K562 (cell line): ENCODE measurements around the gene TEX48. TPM values are rescaled to one million over a fixed set of nuclear protein-coding genes. Genes with fewer than 3 reads are reported as not detected.

ENCODE experiments used
- ATAC-seq: fragments of 200-7000 bp; cut with Tn5 transposase; 3 replicates; pipeline ENCODE4 v1.9.1; 2020; ENCODE audit warnings: moderate library complexity
- BruUV-seq: library from RNA; stranded (reverse); fragments of 400-500 nt; replicated peaks from 2 replicates; lab custom pipeline; 2021; lab: Mats Ljungman, UMichigan
- CTCF ChIA-PET: fragments of 300-600 bp; formaldehyde crosslinking; extraction: SDS; loops from one replicate; lab custom pipeline; 2021; ENCODE audit warnings: low intra/inter-chr PET ratio; lab: Yijun Ruan, JAX
- POLR2A ChIA-PET: fragments of 300-600, 350-650 bp; sonication (Branson Sonifier 250); formaldehyde crosslinking; extraction: SDS; loops from one replicate; lab custom pipeline; 2021; ENCODE audit warnings: antibody characterized with exemption, inconsistent platforms; lab: Yijun Ruan, JAX
- DNase-seq, 4 experiments: peaks; one replicate each; pipeline versions ENCODE4 v3.0.0 to v3.0.0-alpha.2; 2011 to 2018; ENCODE audit warnings: low spot score in 3 of 4, mixed read lengths in 3 of 4; ENCODE audit errors: extremely low read depth in 1 of 4
- FAIRE-seq: peaks from 2 replicates; lab custom pipeline; 2011; peaks lifted over from hg19 to GRCh38; lab: Jason Lieb, UNC
- H2AFZ ChIP-seq: 2 replicates; pipeline ENCODE4 v1.6.0; 2011; ENCODE audit warnings: low read depth, low read length, control low read depth, inconsistent platforms
- H3K27ac ChIP-seq: fragments of 200-600 bp; 3 replicates; pipeline ENCODE4 v1.8.0; 2011; ENCODE audit warnings: low read depth, mild to moderate bottlenecking, control low read depth, inconsistent platforms, low read length, moderate library complexity, mixed read lengths; ENCODE audit errors: extremely low read depth
- H3K27me3 ChIP-seq, 2 experiments: fragments of 300-600 bp in 1 of 2; 2 replicates in 1 of 2; 3 replicates in 1 of 2; pipeline versions ENCODE4 v1.6.0 to v1.8.0; 2011; ENCODE audit warnings: inconsistent platforms in 2 of 2, low read length in 2 of 2, mild to moderate bottlenecking in 1 of 2, mixed read lengths in 1 of 2, moderate library complexity in 1 of 2; ENCODE audit not compliant: control insufficient read depth in 2 of 2, insufficient read depth in 2 of 2
- H3K36me3 ChIP-seq: fragments of 300-600 bp; 3 replicates; pipeline ENCODE4 v1.8.0; 2011; ENCODE audit warnings: mild to moderate bottlenecking, low read length, inconsistent platforms; ENCODE audit not compliant: control insufficient read depth, insufficient read depth
- H3K4me1 ChIP-seq, 2 experiments: fragments of 200-600 bp in 1 of 2; replicated peaks in 1 of 2; 2 replicates in 1 of 2; 3 replicates in 1 of 2; pipeline versions ENCODE4 v1.5.1 to v1.8.0; 2011; ENCODE audit warnings: inconsistent platforms in 2 of 2, low read length in 2 of 2, mild to moderate bottlenecking in 1 of 2, mixed read lengths in 1 of 2, moderate library complexity in 1 of 2; ENCODE audit not compliant: control insufficient read depth in 2 of 2, insufficient read depth in 2 of 2
- H3K4me2 ChIP-seq: 2 replicates; pipeline ENCODE4 v1.6.1; 2011; ENCODE audit warnings: low read length, control low read depth, inconsistent platforms, mixed read lengths; ENCODE audit not compliant: insufficient read depth
- H3K4me3 ChIP-seq: fragments of 200-600 bp; sonication (generic), shearing (Covaris generic); 2 replicates; pipeline ENCODE4 v1.5.1; 2016; ENCODE audit warnings: control low read depth, inconsistent platforms
- H3K79me2 ChIP-seq: fragments of 200-600 bp; 3 replicates; pipeline ENCODE4 v1.8.0; 2011; ENCODE audit warnings: low read length, inconsistent platforms; ENCODE audit not compliant: control insufficient read depth, insufficient read depth
- H3K9ac ChIP-seq, 2 experiments: 2 replicates each; pipeline versions ENCODE4 v1.6.0 to v1.6.1; 2011; ENCODE audit warnings: low read depth in 2 of 2, low read length in 2 of 2, control low read depth in 1 of 2, inconsistent platforms in 1 of 2, mild to moderate bottlenecking in 1 of 2, mixed read lengths in 1 of 2; ENCODE audit not compliant: insufficient read depth in 1 of 2
- H3K9me1 ChIP-seq: one replicate; pipeline ENCODE4 v1.6.0; 2011; ENCODE audit warnings: inconsistent platforms, mild to moderate bottlenecking, low read length, moderate library complexity; ENCODE audit not compliant: control insufficient read depth, insufficient read depth
- H3K9me3 ChIP-seq: replicated peaks from 2 replicates; pipeline ENCODE4 v1.5.1; 2011; ENCODE audit warnings: low read depth, low read length, inconsistent platforms; ENCODE audit not compliant: control insufficient read depth, insufficient read depth
- H4K20me1 ChIP-seq: replicated peaks from 2 replicates; pipeline ENCODE4 v1.6.1; 2011; ENCODE audit warnings: low read length, inconsistent platforms, mixed read lengths; ENCODE audit not compliant: control insufficient read depth, insufficient read depth
- CC2D1A ChIP-seq: fragments of 450-650 bp; IDR thresholded peaks from 2 replicates; pipeline ENCODE4 v1.6.1; 2017; ENCODE audit warnings: mild to moderate bottlenecking
- E4F1 ChIP-seq: fragments of 250-450 bp; sonication (Bioruptor Pico); IDR thresholded peaks from 2 replicates; pipeline ENCODE4 v1.5.0; 2021; ENCODE audit warnings: mild to moderate bottlenecking, borderline replicate concordance
- FOS ChIP-seq: IDR thresholded peaks from 3 replicates; pipeline ENCODE4 v1.6.1; 2011; ENCODE audit not compliant: insufficient read length; ENCODE audit errors: extremely low read depth
- GMEB1 ChIP-seq: fragments of 250-450 bp; sonication (Bioruptor Pico); IDR thresholded peaks from 2 replicates; pipeline ENCODE4 v1.4.0; 2020; ENCODE audit warnings: mild to moderate bottlenecking
- HCFC1 ChIP-seq: IDR thresholded peaks from 2 replicates; pipeline ENCODE4 v1.6.1; 2012; ENCODE audit warnings: low read depth, low read length, improper control_type of control experiment
- IRF2 ChIP-seq: sonication (generic); formaldehyde crosslinking; IDR thresholded peaks from 2 replicates; pipeline ENCODE4 v1.8.1; 2022; ENCODE audit warnings: mild to moderate bottlenecking, missing genetic modification reagents
- PHF8 ChIP-seq: fragments of 200-600 bp; sonication (generic); IDR thresholded peaks from 2 replicates; pipeline ENCODE4 v1.6.1; 2012; ENCODE audit warnings: mixed run types, mild to moderate bottlenecking, inconsistent platforms, low read length, moderate library complexity, borderline replicate concordance
- RAD21 ChIP-seq, 2 experiments: fragments of 250-450 bp in 1 of 2; fragments of 450-650 bp in 1 of 2; sonication (Bioruptor Pico) in 1 of 2; formaldehyde crosslinking in 1 of 2; IDR thresholded peaks in 1 of 2; conservative IDR thresholded peaks in 1 of 2; 2 replicates each; pipeline versions ENCODE4 v1.4.0 to v1.8.0; 2020 to 2022; ENCODE audit warnings: mild to moderate bottlenecking in 2 of 2, moderate library complexity in 1 of 2
- RBM15 ChIP-seq: fragments of 200-400 bp; formaldehyde crosslinking; IDR thresholded peaks from 2 replicates; pipeline ENCODE4 v1.6.1; 2018; ENCODE audit warnings: mild to moderate bottlenecking, low read length, moderate library complexity; ENCODE audit not compliant: insufficient read depth
- RFX1 ChIP-seq: fragments of 450-650 bp; IDR thresholded peaks from 2 replicates; pipeline ENCODE4 v1.6.1; 2016; ENCODE audit warnings: mild to moderate bottlenecking, moderate library complexity
- RFX5 ChIP-seq: IDR thresholded peaks from 2 replicates; pipeline ENCODE4 v1.6.1; 2011; ENCODE audit warnings: low read depth, mild to moderate bottlenecking, improper control_type of control experiment, low read length
- RNF219 ChIP-seq: fragments of 250-450 bp; sonication (Bioruptor Pico); IDR thresholded peaks from 2 replicates; pipeline ENCODE4 v1.5.0; 2022; ENCODE audit warnings: mild to moderate bottlenecking
- STAT6 ChIP-seq: sonication (generic); formaldehyde crosslinking; IDR thresholded peaks from 2 replicates; pipeline ENCODE4 v1.8.1; 2023; ENCODE audit warnings: mild to moderate bottlenecking, missing genetic modification reagents
- XRCC5 ChIP-seq: fragments of 200-400 bp; formaldehyde crosslinking; IDR thresholded peaks from 2 replicates; pipeline ENCODE4 v1.6.1; 2017; ENCODE audit warnings: low read depth, mild to moderate bottlenecking, low read length
- ZNF696 ChIP-seq: fragments of 250-450 bp; sonication (Bioruptor Pico); conservative IDR thresholded peaks from 2 replicates; pipeline ENCODE4 v1.4.0; 2020; ENCODE audit warnings: mild to moderate bottlenecking, moderate library complexity
- in situ Hi-C: fragments of 300-500 bp; cut with MboI; formaldehyde crosslinking; loops from 4 replicates; pipeline ENCODE4 v1.15.0; 2018; ENCODE audit warnings: inconsistent platforms, mixed read lengths
- intact Hi-C: fragments of 100-400 bp; cut with micrococcal nuclease; formaldehyde crosslinking; loops from 2 replicates; pipeline ENCODE4 v1.14.2; 2022
- polyA plus RNA-seq, 8 experiments: library from polyadenylated mRNA; depleted of rRNA in 4 of 8; stranded (reverse) in 5 of 8; unstranded in 3 of 8; fragments of >200 nt; fragmentation: Nextera tagmentation in 2 of 8; fragmentation: Illumina TruSeq in 1 of 8; extraction: Ambion mirVana in 2 of 8; extraction: Trizol in 1 of 8; gene quantifications; 2 replicates each; pipeline versions ENCODE4 v1.2.1 to v1.2.3, GENCODE V29; 2011 to 2014; ENCODE audit warnings: inconsistent platforms in 1 of 8, missing spikeins in 1 of 8
- total RNA-seq, 7 experiments: library from RNA; depleted of rRNA in 6 of 7; stranded (reverse); fragments of >200 nt in 6 of 7; fragmentation: Illumina TruSeq in 2 of 7; extraction: Trizol in 2 of 7; gene quantifications; 2 replicates each; pipeline versions ENCODE4 v1.2.1 to v1.2.3, GENCODE V29; 2011 to 2021; ENCODE audit warnings: low replicate concordance in 1 of 7

The TEX48 gene
- total and polyA plus RNA-seq, 9 of the 15 experiments (the other 6 are each of a cell fraction or from before 2014, with no cell fraction given) = not detected

GRCh38 chr9:114701988-114702387 is 20.0 kb upstream of the TEX48 start:
- BruUV-seq = no TSS peak
- Histone ChIP-seq H3K9ac (no peak overlapping the region), H3K4me3 (no peak overlapping the region), H3K4me2 (no peak overlapping the region), H3K27ac (no peak overlapping the region), H3K9me1 (no peaks in the 10 kb centered on the region), H4K20me1 (no peaks in the 10 kb centered on the region; the same call in 1 of the 2 replicates), H3K36me3 (no peaks in the 10 kb centered on the region), H3K9me3 (no peaks in the 10 kb centered on the region), H3K4me1 (no peaks in the 10 kb centered on the region), H3K79me2 (no peaks in the 10 kb centered on the region), H3K27me3 (peaks cover 12 to 17% of the 10 kb centered on the region in 2 experiments; a peak in 4 of 5 replicates), H2AFZ (no peak overlapping the region)
- intact Hi-C loops = no loop called here
- in situ Hi-C loops = no loop called here
- ATAC-seq = no peak
- no peak for FAIRE-seq
- ChIA-PET CTCF (no interaction called here), POLR2A (no interaction called here)
- no peak for DNase-seq
- TF ChIP-seq RNF219 (CRISPR knock-in tag) (no peak), E4F1 (CRISPR knock-in tag) (no peak), RFX1 (no peak), STAT6 (no peak), IRF2 (CRISPR knock-in tag) (no peak), PHF8 (no peak), GMEB1 (CRISPR knock-in tag) (no peak), XRCC5 (no peak), HCFC1 (no peak), RAD21 (CRISPR knock-in tag; conservative IDR thresholded peaks at IDR 0.05 in 1 of 2, IDR thresholded peaks at IDR 0.05 in 1 of 2) (no peak), RFX5 (no peak), CC2D1A (no peak), RBM15 (no peak), FOS (no peak), ZNF696 (CRISPR knock-in tag) (no peak)
